SK-N-DZ (cell line): ENCODE measurements around the gene TBC1D13. TPM values are rescaled to one million over a fixed set of nuclear protein-coding genes. Genes with fewer than 3 reads are reported as not detected.
"Not testable (repeated sequence)": the region's sequence is repeated elsewhere in the genome, so short reads cannot be mapped to it uniquely, and the experiment has no call there.

Source experiments
- DNase-seq: peaks from one replicate; pipeline ENCODE4 v3.0.0-alpha.2; 2015; ENCODE audit warnings: low spot score
- polyA plus RNA-seq, 2 experiments: library from polyadenylated mRNA; depleted of rRNA; stranded (reverse); fragments of >200 nt; gene quantifications; 2 replicates each; pipeline ENCODE4 v1.2.3, GENCODE V29; 2014

Gene TBC1D13, protein sequence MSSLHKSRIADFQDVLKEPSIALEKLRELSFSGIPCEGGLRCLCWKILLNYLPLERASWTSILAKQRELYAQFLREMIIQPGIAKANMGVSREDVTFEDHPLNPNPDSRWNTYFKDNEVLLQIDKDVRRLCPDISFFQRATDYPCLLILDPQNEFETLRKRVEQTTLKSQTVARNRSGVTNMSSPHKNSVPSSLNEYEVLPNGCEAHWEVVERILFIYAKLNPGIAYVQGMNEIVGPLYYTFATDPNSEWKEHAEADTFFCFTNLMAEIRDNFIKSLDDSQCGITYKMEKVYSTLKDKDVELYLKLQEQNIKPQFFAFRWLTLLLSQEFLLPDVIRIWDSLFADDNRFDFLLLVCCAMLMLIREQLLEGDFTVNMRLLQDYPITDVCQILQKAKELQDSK
- 12.0 and 25.2 TPM in 2 replicates for polyA plus RNA-seq (2014; cell fraction: cytosol; rRNA removed)
- 12.1 and 12.3 TPM in 2 replicates for polyA plus RNA-seq (2014; cell fraction: nucleus; rRNA removed)

DNA sequence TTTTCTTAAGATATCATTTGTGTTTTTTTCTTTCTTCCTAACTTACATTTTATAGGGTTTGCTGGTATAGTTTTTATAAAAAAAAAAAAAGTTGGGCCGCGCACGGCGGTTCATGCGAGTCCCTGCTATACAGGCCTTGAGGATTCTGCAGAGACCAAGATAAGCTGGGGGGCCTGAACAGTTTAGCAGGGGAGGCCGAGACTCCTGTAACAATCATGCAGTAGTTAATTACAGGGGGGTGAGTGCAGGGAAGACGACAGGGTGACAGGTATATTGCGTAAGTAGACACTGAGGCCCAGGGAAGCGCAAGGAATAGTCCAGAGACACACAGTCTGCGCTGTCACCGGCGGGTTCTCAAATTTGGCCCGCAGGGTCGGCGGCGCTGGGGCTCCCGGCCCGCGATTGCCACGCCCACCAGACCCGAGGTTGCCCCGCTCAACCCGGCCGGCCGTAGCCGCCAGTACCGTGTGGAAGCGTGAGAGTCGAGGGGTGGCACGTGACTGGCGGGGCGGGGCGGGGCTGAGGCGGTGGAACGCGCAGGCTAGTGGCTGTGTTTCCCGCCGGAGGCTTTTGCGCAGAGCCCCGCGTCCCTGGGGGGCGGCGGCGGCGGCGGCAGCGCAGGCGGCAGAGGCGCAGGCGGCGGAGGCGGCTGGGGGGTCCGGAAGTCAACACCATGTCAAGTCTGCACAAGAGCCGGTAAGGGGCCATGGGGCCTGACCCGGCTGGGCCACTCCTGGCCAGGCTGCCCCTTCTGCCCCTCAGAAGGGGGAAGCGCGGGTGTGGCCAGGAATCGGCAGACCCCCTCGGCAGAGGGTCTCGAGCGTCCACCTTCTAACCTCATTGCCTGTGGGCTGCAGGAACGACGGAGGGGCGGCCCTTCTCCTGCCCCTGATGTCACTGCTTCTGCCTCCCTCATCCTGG lies at the start of gene TBC1D13:
TBC1D13 (plus strand) TSS at position 573 of the 921 bp plus-strand sequence; CDS start at position 674, 101 bp downstream.
- peak; percentile 89 for DNase-seq

DNA sequence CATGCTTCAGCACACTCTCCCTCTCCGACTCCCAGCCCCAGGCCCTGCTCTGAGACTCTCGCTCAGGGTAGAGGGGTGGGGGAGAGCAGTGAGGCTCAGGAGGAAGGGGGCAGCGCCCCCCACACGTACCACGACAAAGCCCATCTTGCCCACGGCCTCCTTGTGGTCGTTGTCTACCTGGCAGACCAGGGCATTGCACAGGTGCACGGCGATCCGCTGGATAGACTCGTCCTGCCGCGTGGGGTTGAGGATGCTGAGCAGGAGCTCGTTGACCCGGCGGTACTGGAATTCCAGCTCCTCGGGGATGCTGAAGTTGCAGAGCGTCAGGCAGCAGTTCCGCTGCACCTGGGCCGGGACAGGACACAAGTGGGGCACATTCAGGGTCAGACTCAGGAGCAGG lies 44.7 kb upstream of the TBC1D13 start:
- DNase-seq: no peak

DNA sequence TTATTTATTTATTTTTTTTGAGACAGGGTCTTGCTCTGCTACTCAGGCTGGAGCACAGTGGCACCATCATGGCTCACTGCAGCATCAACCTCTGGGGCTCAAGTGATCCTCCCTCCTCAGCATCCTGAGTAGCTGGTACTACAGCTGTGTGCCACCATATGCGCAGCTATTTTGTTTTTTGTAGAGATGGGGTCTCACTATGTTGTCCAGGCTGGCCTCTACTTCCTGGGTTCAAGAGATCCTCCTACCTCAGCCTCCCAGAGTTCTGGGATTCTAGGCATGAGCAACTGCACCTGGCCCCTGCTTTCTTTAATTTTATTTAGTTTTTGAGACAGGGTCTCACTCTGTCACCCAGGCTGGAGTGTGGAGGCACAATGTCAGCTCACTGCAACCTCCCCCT lies 43.6 kb upstream of the TBC1D13 start:
- no peak for DNase-seq

DNA sequence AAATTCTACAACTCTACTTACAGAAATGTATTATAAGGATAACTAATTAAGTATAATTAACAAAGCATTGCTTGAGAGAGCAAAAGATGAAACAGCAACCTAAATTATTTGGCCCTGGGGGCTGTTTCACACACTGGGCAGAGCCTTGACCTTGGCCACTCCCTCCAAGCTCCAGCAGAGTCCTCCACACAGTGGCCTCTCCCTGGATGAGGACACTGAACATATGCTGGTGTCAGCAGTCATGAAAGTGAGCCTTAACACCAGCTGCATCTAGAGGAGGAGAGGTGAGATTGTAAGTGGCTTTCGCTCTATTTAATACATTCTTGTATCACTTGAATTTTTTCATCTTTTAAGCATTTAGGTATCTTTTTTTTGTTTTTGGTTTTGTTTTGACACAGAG lies 39.8 kb upstream of the TBC1D13 start:
- DNase-seq: no peak

DNA sequence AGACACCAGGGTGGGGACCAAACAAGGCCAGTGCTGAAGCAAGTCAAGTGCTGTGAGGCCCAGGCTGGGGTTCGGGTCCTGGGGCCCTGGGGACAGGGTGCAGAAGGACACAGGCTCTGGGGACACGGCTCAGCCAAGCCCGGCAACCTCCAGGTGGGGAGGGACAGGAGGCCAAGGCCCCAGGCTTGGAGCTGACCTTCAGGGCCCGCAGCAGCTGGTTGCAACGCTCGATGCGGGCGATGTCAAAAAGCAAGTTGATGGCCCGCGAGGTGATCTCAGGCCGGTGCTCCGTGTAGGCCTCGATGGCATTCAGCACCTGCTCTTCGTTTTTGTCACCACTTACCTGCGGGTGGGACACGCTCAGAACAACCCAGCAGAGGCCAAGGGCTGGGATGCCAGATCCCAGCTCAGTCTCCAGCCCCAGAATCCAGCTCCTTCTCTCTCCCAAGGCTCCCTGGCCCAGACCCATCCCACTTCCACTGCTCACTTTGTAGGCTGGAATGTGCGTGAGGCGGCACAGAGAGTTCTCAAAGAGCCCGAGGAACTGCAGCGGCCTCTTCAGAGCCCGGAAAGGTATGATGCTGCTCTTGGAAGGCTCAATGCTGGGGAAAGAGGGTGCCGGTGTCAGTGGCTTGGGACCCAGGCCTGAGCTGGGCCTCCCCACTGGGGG lies 36.0 kb upstream of the TBC1D13 start:
- no peak for DNase-seq

DNA sequence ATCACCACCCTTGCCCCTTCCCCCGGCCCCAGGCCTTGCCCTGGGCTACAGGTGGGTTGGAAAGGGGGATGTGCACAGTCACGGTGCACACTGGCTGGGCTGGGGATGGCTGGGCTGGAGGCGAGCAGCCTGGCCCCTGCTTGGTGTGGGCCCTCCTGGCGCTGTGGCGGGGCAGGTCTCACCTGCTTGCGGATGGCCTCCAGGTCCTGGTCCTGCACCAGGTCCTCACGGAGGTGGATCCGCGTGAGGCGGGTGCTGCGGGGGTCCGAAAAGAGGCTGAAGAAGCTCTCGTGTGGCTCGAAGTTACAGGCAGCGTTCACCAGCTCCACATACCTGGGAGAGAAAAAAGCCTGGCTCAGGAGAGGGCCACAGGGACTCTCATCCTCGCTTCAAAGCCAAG lies 33.4 kb upstream of the TBC1D13 start:
- DNase-seq: no peak

DNA sequence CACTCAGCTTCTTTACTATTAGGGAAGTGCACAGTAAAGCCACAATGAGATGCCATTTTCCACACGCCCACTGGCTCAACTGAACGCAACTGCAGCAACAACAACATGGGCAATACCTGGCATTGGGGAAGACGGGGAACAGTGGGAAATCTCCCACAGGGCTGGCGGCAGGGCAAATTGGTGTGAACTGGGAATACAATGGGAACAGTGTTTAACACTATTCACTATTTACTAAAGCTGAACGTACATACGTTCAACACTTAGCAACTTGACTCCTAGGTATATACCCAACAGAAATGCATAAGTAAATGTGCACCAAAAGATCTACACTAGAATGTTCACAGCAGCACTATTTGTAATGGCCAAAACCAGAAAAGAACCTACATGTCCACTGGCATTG lies 29.5 kb upstream of the TBC1D13 start:
- DNase-seq: no peak

DNA sequence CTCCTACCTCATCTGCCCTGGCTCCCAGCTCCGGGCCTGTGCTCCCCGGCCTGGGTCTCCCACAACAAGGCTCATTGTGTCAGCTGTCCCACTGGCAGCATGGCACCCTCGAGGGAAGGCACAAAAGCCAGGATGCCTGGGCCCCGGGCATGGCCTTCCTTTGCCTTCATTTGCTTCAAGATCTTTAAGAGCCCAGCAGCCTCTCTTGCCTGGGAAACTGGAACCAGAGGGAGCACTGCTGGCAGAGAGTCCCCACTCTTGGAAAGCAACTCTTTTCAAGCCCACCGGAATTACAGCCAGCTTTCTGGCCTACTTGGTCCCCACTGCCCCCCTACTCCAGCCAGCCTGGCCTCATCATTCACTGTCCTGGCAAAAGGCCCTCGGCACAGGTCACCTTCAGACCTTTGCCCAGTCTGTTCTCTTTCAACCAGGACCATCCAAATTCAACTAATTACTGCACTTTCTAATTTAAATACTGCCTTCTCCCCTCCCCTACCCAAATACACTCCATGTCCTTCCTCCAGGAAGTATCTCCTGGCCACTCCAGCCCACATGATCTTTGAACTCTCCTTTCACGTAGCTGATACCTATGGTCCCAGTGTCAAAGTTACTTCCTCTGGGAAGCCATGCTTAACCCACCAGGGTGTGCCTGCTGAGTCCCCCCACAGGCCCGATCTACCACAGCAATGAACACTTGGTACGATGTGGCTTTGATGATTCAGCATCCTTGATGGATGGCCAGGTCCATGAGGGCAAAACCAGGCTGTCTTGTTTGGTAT lies 24.2 kb upstream of the TBC1D13 start:
- DNase-seq: no peak

DNA sequence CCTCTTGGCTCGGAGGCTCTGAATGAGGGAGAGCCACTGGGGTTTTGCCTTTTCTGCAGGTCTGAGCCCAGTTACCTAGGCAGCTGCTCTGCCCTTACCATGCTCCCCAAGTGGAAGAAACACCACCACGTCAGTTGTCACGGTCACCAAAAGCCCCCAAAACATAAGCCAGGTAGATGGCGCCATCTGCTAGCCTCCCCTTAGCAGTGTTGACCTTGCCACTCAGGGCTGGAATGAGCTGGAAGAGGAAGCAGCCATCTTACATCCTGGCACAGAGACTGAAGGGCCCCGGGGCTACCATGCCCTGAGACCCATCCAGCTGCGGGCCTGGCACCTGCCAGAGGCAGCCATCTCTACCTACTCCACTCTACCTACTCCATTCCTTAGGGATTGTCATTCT lies 22.7 kb upstream of the TBC1D13 start:
- no peak for DNase-seq

DNA sequence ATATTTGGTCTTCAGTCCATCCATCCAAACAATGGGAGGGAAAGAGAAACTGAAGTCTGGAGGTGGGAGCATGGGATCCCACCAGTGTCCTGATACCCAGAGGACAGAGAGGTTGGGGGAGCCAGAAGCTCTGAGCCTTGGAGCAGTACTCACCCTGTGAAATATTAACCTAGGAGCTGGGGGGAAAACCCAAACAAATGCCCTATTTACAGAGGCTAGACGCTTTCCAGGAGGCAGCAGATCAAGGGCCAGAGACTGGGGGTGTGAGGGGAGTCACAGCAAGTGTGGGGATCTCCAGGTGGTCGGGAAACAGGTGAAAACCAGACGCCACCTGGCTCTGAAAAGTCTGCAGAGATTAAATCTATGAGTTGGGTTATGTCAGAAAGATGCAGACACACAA lies 21.6 kb upstream of the TBC1D13 start:
- DNase-seq: no peak

DNA sequence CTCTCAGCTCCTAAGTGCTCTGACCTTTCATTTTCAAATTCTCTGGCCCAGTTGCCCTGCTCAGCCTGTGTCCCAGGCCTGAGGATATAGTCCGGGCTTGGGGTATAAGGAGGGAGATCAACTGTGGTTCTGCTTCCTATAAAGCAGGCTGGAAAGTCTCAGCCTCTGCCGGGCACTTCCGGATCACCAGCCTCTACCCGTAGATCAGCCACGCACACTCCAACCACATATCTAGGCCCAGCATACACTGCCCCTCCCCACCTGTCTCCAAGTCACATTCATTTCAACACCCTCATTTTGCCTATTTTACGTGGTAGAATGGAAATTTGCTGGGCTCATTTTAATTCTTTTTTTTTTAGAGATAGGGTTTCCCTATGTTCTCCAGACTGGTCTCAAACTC lies 18.4 kb upstream of the TBC1D13 start:
- no peak for DNase-seq

DNA sequence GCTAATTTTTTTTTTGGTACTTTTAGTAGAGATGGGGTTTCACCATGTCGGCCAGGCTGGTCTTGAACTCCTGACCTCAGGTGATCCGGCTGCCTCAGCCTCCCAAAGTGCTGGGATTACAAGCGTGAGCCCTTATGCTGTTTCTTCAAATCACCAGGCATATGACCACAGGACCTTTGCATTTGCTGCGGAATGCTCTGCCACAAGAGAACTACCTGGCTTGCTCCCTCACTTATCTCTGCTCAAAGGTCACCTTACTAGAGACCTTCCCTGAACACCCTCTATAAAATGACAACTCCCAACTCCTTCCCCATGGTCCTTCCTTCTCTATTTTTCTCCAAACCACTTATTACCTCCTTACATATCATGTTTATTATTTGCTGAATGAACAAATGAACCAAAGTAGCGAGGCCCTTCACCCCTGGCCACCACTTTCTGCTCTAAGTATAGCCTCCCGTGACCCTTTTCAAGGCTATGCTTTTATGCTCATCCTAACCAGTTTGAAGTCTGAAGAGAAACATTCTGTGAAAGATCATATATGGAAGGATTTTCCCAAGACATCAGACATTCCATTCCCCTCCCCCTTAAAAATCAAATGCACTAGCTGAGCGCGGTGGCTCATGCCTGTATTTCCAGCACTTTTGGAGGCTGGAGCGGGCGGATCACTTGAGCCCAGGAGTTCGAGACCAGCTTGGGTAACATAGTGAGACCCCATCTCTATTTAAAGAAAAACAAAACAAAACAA lies 16.6 kb upstream of the TBC1D13 start:
- no peak for DNase-seq

DNA sequence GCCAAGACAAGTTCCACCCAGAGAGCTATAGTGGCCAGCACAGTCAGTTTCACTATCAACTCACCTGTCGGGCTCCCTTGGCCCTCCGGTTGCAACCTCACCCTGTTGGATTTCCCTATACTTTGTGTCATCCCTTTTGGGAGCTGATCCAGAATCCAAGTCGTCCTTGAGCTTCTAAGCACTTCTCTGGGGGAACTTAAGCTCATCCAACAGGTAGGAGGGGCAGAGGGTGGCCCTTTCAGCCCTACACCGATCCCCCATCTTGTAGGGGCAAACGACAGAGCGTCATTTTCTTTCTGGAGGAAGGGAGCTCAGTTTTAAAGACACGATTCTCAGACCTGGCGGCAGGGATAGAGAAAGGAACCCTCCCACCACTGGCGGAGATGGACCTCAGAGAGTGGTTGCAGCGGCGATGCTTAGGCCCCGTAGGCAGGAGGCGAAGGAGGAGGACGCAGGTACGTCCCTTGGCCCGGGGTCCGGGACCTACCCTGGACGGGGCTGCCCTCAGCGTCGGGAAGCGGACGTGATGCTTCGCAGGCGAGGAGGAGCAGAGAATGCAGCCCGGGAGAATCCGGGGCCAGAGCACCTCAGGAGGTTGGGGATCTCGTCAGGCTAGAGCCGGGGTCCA lies 15.8 kb upstream of the TBC1D13 start:
- DNase-seq: no peak

DNA sequence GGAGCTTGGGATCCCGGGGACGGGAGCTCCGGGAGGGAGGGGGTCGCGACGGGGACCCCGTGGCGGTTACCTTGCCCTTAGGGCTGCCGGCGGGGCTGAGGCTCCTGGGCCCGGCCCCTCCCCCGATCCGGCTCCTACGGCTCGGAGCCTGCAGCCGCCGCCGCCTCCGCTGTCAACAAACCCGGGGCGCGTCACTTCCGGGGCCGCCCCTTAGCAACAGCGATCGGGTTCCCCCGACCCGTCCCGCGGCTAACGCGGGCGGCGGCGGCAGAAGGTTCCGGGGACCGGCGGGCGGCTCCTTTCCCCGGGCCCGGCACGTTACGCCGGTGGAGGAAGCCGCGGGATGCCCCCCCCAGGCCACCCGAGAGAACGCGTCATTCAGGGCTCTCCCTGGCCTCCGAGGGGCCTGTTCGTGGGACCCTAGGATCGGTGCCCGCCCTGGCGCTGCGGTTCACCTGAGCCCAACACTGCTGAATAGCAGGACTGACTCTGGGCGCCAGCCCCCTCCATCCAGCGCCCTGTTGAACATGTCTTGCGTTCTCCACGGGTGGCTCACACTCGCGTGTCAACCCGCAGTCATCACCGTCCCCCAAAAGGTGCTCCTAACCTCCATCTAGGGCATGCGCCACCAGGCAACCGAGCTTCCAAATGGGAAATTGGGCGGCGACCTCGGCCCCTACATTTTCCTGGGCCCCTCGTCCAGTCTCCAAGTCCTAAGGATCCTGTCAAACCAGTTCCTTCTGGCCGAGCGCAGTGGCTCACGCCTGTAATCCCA lies 15.1 kb upstream of the TBC1D13 start, which contains the start of gene ZER1:
ZER1 (minus strand) TSS at position 183 of the 775 bp plus-strand sequence. CDS start 16,362 bp downstream, outside the sequence.
- DNase-seq: peak; percentile 85

DNA sequence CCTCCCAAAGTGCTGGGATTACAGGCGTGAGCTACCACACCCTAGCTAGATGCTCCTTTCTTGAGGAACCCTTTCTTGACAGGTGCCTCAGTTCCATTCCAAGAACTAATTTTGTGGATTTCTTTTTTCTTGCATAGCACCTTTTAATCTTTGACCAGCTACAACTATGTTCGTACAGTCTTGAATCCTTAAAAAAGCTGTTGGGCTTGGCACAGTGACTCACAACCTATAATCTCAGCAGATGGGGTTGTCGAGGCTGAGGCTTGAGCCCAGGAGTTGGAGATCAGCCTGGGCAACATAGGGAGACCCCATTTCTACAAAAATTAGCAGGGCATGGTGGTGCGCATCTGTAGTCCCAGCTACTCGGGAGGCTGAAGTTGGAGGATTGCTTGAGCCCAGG lies 14.0 kb upstream of the TBC1D13 start:
- no peak for DNase-seq

DNA sequence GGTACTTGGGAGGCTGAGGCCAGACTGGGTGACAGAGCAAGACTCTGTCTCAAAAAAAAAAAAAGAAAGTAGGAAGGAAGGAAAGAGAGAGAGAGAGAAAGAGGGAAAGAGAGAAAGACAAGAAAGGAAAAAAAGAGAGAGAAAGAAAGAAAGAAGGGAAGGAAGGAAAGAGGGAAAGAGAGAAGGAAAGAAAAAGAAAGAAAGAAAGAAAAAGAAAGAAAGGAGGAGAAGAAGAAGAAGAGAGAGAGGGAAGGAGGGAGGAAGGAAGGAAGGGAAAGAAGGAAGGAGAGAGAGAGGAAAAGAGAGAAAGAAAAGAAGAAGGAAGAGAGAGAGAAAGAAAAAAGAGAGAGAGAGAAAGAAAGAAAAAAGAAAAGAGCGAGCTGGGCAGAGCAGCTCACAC lies 12.2 kb upstream of the TBC1D13 start:
- DNase-seq: no peak

DNA sequence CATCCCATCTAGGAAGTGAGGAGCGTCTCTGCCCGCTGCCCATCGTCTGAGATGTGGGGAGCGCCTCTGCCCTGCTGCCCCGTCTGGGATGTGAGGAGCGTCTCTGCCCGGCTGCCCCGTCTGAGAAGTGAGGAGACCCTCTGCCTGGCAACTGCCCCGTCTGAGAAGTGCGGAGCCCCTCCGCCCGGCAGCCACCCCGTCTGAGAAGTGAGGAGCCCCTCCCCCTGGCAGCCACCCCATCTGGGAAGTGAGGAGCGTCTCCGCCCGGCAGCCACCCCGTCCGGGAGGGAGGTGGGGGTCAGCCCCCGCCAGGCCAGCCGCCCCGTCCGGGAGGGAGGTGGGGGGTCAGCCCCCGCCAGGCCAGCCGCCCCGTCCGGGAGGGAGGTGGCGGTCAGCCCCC lies 7.0 kb upstream of the TBC1D13 start:
- DNase-seq: not testable (repeated sequence)

DNA sequence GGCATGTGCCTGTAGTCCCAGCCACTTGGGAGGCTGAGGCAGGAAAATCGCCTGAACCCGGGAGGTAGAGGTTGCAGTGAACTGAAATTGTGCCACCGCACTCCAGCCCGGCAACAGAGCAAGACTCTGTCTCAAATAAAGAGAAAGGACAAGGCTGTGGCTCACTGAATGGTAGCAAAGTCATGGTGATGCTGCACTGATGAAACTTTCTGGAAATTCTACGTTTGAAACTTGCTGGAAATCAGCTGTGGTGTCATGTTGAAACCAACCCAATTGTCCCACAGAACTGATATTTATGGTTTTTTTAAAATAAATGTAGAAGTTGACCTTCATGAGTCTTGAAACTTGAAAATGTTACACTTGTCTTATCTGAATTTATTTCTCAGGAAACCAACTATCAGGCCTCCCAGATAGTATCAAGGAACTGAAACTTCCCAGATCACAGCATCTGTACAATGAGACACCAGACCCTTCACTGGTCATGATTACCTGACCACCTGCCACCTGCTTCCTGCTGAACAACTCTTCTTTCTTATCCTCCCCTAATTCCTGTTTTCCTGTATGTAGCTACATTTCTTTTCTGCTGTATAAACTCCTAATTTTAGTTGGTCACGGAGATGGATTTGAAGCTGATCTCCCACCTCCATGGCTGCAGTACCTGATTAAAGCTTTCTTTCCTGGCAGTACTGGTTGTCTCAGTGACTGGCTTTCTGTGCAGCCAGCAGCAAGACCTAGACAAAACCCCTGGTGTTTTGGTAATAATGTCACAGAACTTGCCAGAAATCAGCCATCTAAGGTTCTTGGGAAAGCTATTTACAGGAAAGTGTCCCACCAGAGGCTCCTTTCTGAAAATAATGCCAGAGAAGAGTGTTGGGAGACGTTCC lies 5.6 kb upstream of the TBC1D13 start:
- DNase-seq: no peak
